Liver (tissue), 9 donors: ENCODE measurements around the gene UBR2. TPM values are rescaled to one million over a fixed set of nuclear protein-coding genes. Genes with fewer than 3 reads are reported as not detected.

ENCODE experiments used
- DNase-seq: peaks from one replicate; pipeline ENCODE4 v3.0.0-alpha.2; 2017; ENCODE audit warnings: low spot score
- H3K27ac ChIP-seq, 2 donors: one replicate each; pipeline ENCODE4 v1.7.0; 2013; ENCODE audit warnings: inconsistent platforms in 2 of 2, low read length in 2 of 2, control low read depth in 1 of 2, low read depth in 1 of 2, mild to moderate bottlenecking in 1 of 2
- H3K27me3 ChIP-seq, 4 donors: one replicate each; pipeline versions ENCODE4 v1.6.1 to v1.7.0; 2013; ENCODE audit warnings: low read length in 3 of 4, inconsistent platforms in 1 of 4, mild to moderate bottlenecking in 1 of 4, moderate library complexity in 1 of 4; ENCODE audit not compliant: control insufficient read depth in 4 of 4, insufficient read depth in 4 of 4
- H3K36me3 ChIP-seq, 4 donors: one replicate each; pipeline versions ENCODE4 v1.6.1 to v1.7.0; 2013; ENCODE audit warnings: low read length in 3 of 4, mild to moderate bottlenecking in 3 of 4, low read depth in 1 of 4, moderate library complexity in 1 of 4; ENCODE audit not compliant: control insufficient read depth in 4 of 4, insufficient read depth in 3 of 4
- H3K4me1 ChIP-seq, 4 donors: one replicate each; pipeline versions ENCODE4 v1.6.1 to v1.7.0; 2013; ENCODE audit warnings: low read length in 3 of 4, mild to moderate bottlenecking in 3 of 4, moderate library complexity in 1 of 4; ENCODE audit not compliant: control insufficient read depth in 4 of 4, insufficient read depth in 4 of 4
- H3K4me3 ChIP-seq, 3 donors: one replicate each; pipeline versions ENCODE4 v1.6.1 to v1.7.0; 2013; ENCODE audit warnings: low read length in 3 of 3, control low read depth in 1 of 3, low read depth in 1 of 3, mild to moderate bottlenecking in 1 of 3
- H3K9ac ChIP-seq, 2 donors: one replicate each; pipeline ENCODE4 v1.7.0; 2013; ENCODE audit warnings: low read length in 2 of 2, mild to moderate bottlenecking in 2 of 2, moderate library complexity in 2 of 2, control low read depth in 1 of 2, low read depth in 1 of 2
- H3K9me3 ChIP-seq, 4 donors: one replicate each; pipeline versions ENCODE4 v1.6.1 to v1.7.0; 2013; ENCODE audit warnings: low read length in 3 of 4; ENCODE audit not compliant: control insufficient read depth in 4 of 4
- EGR1 ChIP-seq, 2 donors: IDR thresholded peaks; 2 replicates each; pipeline ENCODE4 v1.6.1; 2016 to 2018; ENCODE audit warnings: antibody characterized with exemption in 2 of 2, low read depth in 2 of 2
- FOXA1 ChIP-seq: IDR thresholded peaks from 2 replicates; pipeline ENCODE4 v1.6.1; 2016; ENCODE audit warnings: antibody characterized with exemption
- FOXA2 ChIP-seq: IDR thresholded peaks from 2 replicates; pipeline ENCODE4 v1.6.1; 2016; ENCODE audit warnings: antibody characterized with exemption
- GABPA ChIP-seq, 2 donors: IDR thresholded peaks in 1 of 2; conservative IDR thresholded peaks in 1 of 2; 2 replicates each; pipeline ENCODE4 v1.6.1; 2016; ENCODE audit warnings: antibody characterized with exemption in 2 of 2, mild to moderate bottlenecking in 1 of 2, moderate library complexity in 1 of 2
- HNF4A ChIP-seq, 2 donors: conservative IDR thresholded peaks; 2 replicates each; pipeline ENCODE4 v1.6.1; 2016; ENCODE audit warnings: antibody characterized with exemption in 2 of 2, mild to moderate bottlenecking in 2 of 2
- HNF4G ChIP-seq: IDR thresholded peaks from 2 replicates; pipeline ENCODE4 v1.6.1; 2016; ENCODE audit warnings: antibody characterized with exemption
- JUND ChIP-seq, 2 donors: IDR thresholded peaks; 2 replicates each; pipeline ENCODE4 v1.6.1; 2016; ENCODE audit warnings: antibody characterized with exemption in 2 of 2
- MAX ChIP-seq: IDR thresholded peaks from 2 replicates; pipeline ENCODE4 v1.6.1; 2016; ENCODE audit warnings: antibody characterized with exemption
- NR2F2 ChIP-seq: IDR thresholded peaks from 2 replicates; pipeline ENCODE4 v1.6.1; 2016; ENCODE audit warnings: antibody characterized with exemption
- RAD21 ChIP-seq, 2 donors: IDR thresholded peaks; 2 replicates each; pipeline ENCODE4 v1.6.1; 2016; ENCODE audit warnings: antibody characterized with exemption in 2 of 2, mild to moderate bottlenecking in 2 of 2
- RXRA ChIP-seq, 2 donors: IDR thresholded peaks; 2 replicates each; pipeline ENCODE4 v1.6.1; 2017 to 2018; ENCODE audit warnings: antibody characterized with exemption in 2 of 2, mild to moderate bottlenecking in 1 of 2
- SP1 ChIP-seq: IDR thresholded peaks from 2 replicates; pipeline ENCODE4 v1.6.1; 2018; ENCODE audit warnings: antibody characterized with exemption, mild to moderate bottlenecking
- TAF1 ChIP-seq: conservative IDR thresholded peaks from 2 replicates; pipeline ENCODE4 v1.6.1; 2016; ENCODE audit warnings: antibody characterized with exemption, mild to moderate bottlenecking
- YY1 ChIP-seq: IDR thresholded peaks from 2 replicates; pipeline ENCODE4 v1.6.1; 2016; ENCODE audit warnings: antibody characterized with exemption, mild to moderate bottlenecking
- WGBS: extraction: QIAGEN DNeasy Blood & Tissue Kit; methylation state at CpG from one replicate; pipeline ENCODE4 v1.1.7; 2013; 5-methylcytosine and 5-hydroxymethylcytosine counted together
- polyA plus RNA-seq, 2 donors: library from polyadenylated mRNA; stranded (reverse) in 1 of 2; unstranded in 1 of 2; fragments of 200-250 nt in 1 of 2; fragments of >200 nt in 1 of 2; fragmentation: Nextera tagmentation in 1 of 2; extraction: Ambion mirVana in 1 of 2; gene quantifications; one replicate each; pipeline versions ENCODE4 v1.2.1 to v1.2.3, GENCODE V29; 2013 to 2015
- total RNA-seq, 2 donors: library from RNA; depleted of rRNA; stranded (reverse); fragments of >200 nt; gene quantifications; one replicate each; pipeline ENCODE4 v1.2.3, GENCODE V29; 2014
- TF ChIP-seq, protein P1 (sequence below): fragments of 150-350 bp; IDR thresholded peaks from 2 replicates; pipeline ENCODE4 v1.5.1; 2017; ENCODE audit warnings: improper control_type of control experiment, low read depth, low read length; ENCODE audit not compliant: missing input control
- TF ChIP-seq, protein P2 (sequence below): IDR thresholded peaks from 2 replicates; pipeline ENCODE4 v1.6.1; 2016; ENCODE audit warnings: antibody characterized with exemption
- TF ChIP-seq, protein P3 (sequence below): IDR thresholded peaks from 2 replicates; pipeline ENCODE4 v1.6.1; 2016; ENCODE audit warnings: antibody characterized with exemption
- donor health status: healthy.
- donor health status: healthy.
- donor health status: healthy.
- donor health status: healthy.
- donor health status: healthy.

The UBR2 gene
- total and polyA plus RNA-seq, 4 donors, result 6.3 to 32.9 (median 19.3) TPM

- H3K4me1 ChIP-seq, result no peaks in the 10 kb centered on the region
- no peaks in the 10 kb centered on the region for H3K27me3 ChIP-seq
- H3K4me3 ChIP-seq, result no peak overlapping the region
- H3K9me3 ChIP-seq, result no peaks in the 10 kb centered on the region
- no peak overlapping the region for H3K9ac ChIP-seq
- no peak overlapping the region for H3K27ac ChIP-seq
- 93% methylated on average over 1 of the region's 1 CpG for WGBS
- H3K36me3 ChIP-seq, result no peaks in the 10 kb centered on the region
- DNase-seq, result no peak
- TF ChIP-seq FOXA2 (no peak), SP1 (no peak), RXRA (IDR thresholded peaks at IDR 0.05) (no peak), MAX (no peak), TAF1 (no peak), HNF4A (conservative IDR thresholded peaks at IDR 0.05) (no peak), NR2F2 (no peak), FOXA1 (no peak), HNF4G (no peak), EGR1 (IDR thresholded peaks at IDR 0.05; ENCODE audit: low read depth in 2 of 2) (no peak), GABPA (IDR thresholded peaks at IDR 0.05 in 1 of 2, conservative IDR thresholded peaks at IDR 0.05 in 1 of 2) (no peak), YY1 (no peak), RAD21 (IDR thresholded peaks at IDR 0.05) (no peak), JUND (IDR thresholded peaks at IDR 0.05) (no peak)
- TF ChIP-seq, protein P1, sequence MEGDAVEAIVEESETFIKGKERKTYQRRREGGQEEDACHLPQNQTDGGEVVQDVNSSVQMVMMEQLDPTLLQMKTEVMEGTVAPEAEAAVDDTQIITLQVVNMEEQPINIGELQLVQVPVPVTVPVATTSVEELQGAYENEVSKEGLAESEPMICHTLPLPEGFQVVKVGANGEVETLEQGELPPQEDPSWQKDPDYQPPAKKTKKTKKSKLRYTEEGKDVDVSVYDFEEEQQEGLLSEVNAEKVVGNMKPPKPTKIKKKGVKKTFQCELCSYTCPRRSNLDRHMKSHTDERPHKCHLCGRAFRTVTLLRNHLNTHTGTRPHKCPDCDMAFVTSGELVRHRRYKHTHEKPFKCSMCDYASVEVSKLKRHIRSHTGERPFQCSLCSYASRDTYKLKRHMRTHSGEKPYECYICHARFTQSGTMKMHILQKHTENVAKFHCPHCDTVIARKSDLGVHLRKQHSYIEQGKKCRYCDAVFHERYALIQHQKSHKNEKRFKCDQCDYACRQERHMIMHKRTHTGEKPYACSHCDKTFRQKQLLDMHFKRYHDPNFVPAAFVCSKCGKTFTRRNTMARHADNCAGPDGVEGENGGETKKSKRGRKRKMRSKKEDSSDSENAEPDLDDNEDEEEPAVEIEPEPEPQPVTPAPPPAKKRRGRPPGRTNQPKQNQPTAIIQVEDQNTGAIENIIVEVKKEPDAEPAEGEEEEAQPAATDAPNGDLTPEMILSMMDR, result no peak
- TF ChIP-seq, protein P2, sequence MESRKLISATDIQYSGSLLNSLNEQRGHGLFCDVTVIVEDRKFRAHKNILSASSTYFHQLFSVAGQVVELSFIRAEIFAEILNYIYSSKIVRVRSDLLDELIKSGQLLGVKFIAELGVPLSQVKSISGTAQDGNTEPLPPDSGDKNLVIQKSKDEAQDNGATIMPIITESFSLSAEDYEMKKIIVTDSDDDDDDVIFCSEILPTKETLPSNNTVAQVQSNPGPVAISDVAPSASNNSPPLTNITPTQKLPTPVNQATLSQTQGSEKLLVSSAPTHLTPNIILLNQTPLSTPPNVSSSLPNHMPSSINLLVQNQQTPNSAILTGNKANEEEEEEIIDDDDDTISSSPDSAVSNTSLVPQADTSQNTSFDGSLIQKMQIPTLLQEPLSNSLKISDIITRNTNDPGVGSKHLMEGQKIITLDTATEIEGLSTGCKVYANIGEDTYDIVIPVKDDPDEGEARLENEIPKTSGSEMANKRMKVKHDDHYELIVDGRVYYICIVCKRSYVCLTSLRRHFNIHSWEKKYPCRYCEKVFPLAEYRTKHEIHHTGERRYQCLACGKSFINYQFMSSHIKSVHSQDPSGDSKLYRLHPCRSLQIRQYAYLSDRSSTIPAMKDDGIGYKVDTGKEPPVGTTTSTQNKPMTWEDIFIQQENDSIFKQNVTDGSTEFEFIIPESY, result no peak
Measured at GRCh38 chr6:42537536-42537935, 26.3 kb upstream of the UBR2 start.

GRCh38 chr6:42539135-42539534, 24.7 kb upstream of the UBR2 start:
- 84% methylated on average over 1 of the region's 1 CpG for WGBS

More at GRCh38 chr6:42539135-42539534, 24.7 kb upstream of the UBR2 start:
- Histone ChIP-seq H3K4me3 (no peak overlapping the region), H3K9ac (no peak overlapping the region), H3K36me3 (no peaks in the 10 kb centered on the region), H3K27me3 (no peaks in the 10 kb centered on the region), H3K4me1 (no peaks in the 10 kb centered on the region), H3K27ac (no peak overlapping the region), H3K9me3 (no peaks in the 10 kb centered on the region)
- no peak for TF ChIP-seq HNF4G
- TF ChIP-seq, protein P3, sequence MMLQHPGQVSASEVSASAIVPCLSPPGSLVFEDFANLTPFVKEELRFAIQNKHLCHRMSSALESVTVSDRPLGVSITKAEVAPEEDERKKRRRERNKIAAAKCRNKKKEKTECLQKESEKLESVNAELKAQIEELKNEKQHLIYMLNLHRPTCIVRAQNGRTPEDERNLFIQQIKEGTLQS, result no peak
- no peak for TF ChIP-seq MAX
- no peak for DNase-seq
